Activated B cell treated with CpG ODN at 0.5 μM for 24 hours (primary cell): ENCODE results near the gene EXD3. TPM values are rescaled to one million over a fixed set of nuclear protein-coding genes. Genes with fewer than 3 reads are reported as not detected.

Experiments used
- ATAC-seq: fragments of 200-7000 bp; cut with Tn5 transposase; one replicate; pipeline ENCODE4 v1.10.0; 2021; ENCODE audit warnings: low read depth, mild to moderate bottlenecking, moderate library complexity
- CTCF ChIA-PET: fragments of 350-600 bp; sonication (Branson Sonifier 250); formaldehyde crosslinking; loops from one replicate; lab custom pipeline; 2021; ENCODE audit warnings: antibody characterized with exemption; lab: Charles Lee
- POLR2A ChIA-PET: fragments of 350-600 bp; sonication (Branson Sonifier 250); formaldehyde crosslinking; loops from one replicate; lab custom pipeline; 2021; ENCODE audit warnings: antibody characterized with exemption; lab: Charles Lee
- DNase-seq: peaks from one replicate; pipeline ENCODE4 v3.0.0; 2022
- H3K27ac Mint-ChIP-seq: one replicate; pipeline ENCODE4 v1.8.0; 2020; ENCODE audit warnings: mixed read lengths
- H3K27me3 Mint-ChIP-seq: one replicate; pipeline ENCODE4 v1.8.0; 2021; ENCODE audit warnings: mixed read lengths
- H3K36me3 Mint-ChIP-seq: one replicate; pipeline ENCODE4 v1.8.0; 2021; ENCODE audit warnings: low read depth, mixed read lengths
- H3K4me1 Mint-ChIP-seq: one replicate; pipeline ENCODE4 v1.8.0; 2021; ENCODE audit warnings: mixed read lengths
- H3K4me3 Mint-ChIP-seq: one replicate; pipeline ENCODE4 v1.8.0; 2020; ENCODE audit warnings: mild to moderate bottlenecking, mixed read lengths
- H3K9me3 Mint-ChIP-seq: one replicate; pipeline ENCODE4 v1.8.0; 2020; ENCODE audit warnings: mixed read lengths
- CTCF ChIP-seq: fragments of 200-600 bp; IDR thresholded peaks from one replicate; pipeline ENCODE4 v1.8.0; 2022; ENCODE audit warnings: antibody characterized with exemption, mild to moderate bottlenecking
- intact Hi-C: fragments of 100-400 bp; cut with micrococcal nuclease; formaldehyde crosslinking; loops from one replicate; pipeline ENCODE4 v1.15.1; 2024
- total RNA-seq: library from RNA; stranded (reverse); gene quantifications from 2 replicates; pipeline ENCODE4 v1.2.3, GENCODE V29; 2022

The EXD3 gene
- total RNA-seq, 1 donor from 2014 or later = 12.8 TPM

GRCh38 chr9:137376386-137376785, 46.6 kb downstream of the EXD3 start:
- H3K27me3 Mint-ChIP-seq = no peaks in the 10 kb centered on the region
- no peak overlapping the region for H3K27ac Mint-ChIP-seq
- H3K36me3 Mint-ChIP-seq = no peaks in the 10 kb centered on the region
- H3K9me3 Mint-ChIP-seq = no peaks in the 10 kb centered on the region
- DNase-seq = no peak
- TF ChIP-seq CTCF = no peak
- no peak overlapping the region for H3K4me3 Mint-ChIP-seq
- intact Hi-C loops = no loop called here
- no peak for ATAC-seq
- no peaks in the 10 kb centered on the region for H3K4me1 Mint-ChIP-seq
- CTCF ChIA-PET = no interaction called here
- POLR2A ChIA-PET = no interaction called here

GRCh38 chr9:137375321-137376058, 47.5 kb downstream of the EXD3 start:
- Mint-ChIP-seq H3K27me3 (no peaks in the 10 kb centered on the region), H3K9me3 (no peaks in the 10 kb centered on the region), H3K27ac (no peak overlapping the region), H3K4me1 (no peaks in the 10 kb centered on the region), H3K36me3 (no peaks in the 10 kb centered on the region), H3K4me3 (no peak overlapping the region)
- CTCF ChIA-PET = no interaction called here
- POLR2A ChIA-PET = no interaction called here
- TF ChIP-seq CTCF = no peak
- ATAC-seq (no peak), DNase-seq (no peak)
- intact Hi-C loops = no loop called here

GRCh38 chr9:137374131-137374845, 48.7 kb downstream of the EXD3 start:
- CTCF ChIA-PET = no interaction called here
- no peak for TF ChIP-seq CTCF

GRCh38 chr9:137373611-137373980, 49.4 kb downstream of the EXD3 start:
- no peaks in the 10 kb centered on the region for H3K9me3 Mint-ChIP-seq
- ChIA-PET POLR2A (no interaction called here), CTCF (no interaction called here)
- H3K36me3 Mint-ChIP-seq = no peaks in the 10 kb centered on the region
- intact Hi-C loops = no loop called here
- H3K27ac Mint-ChIP-seq = no peak overlapping the region
- ATAC-seq = no peak
- no peak for TF ChIP-seq CTCF
- H3K4me1 Mint-ChIP-seq = no peaks in the 10 kb centered on the region
- H3K4me3 Mint-ChIP-seq = no peak overlapping the region
- DNase-seq = no peak
- H3K27me3 Mint-ChIP-seq = no peaks in the 10 kb centered on the region

More at GRCh38 chr9:137374131-137374845, 48.7 kb downstream of the EXD3 start:
- DNase-seq = no peak
- POLR2A ChIA-PET = no interaction called here
- intact Hi-C loops = no loop called here
- Mint-ChIP-seq H3K27me3 (no peaks in the 10 kb centered on the region), H3K9me3 (no peaks in the 10 kb centered on the region), H3K4me1 (no peaks in the 10 kb centered on the region), H3K36me3 (no peaks in the 10 kb centered on the region), H3K27ac (no peak overlapping the region), H3K4me3 (no peak overlapping the region)
- ATAC-seq = no peak
